ENCODE results near the gene DRG2. TPM values are rescaled to one million over a fixed set of nuclear protein-coding genes. Genes with fewer than 3 reads are reported as not detected.

The DRG2 gene
- total and polyA plus RNA-seq, 2 of the 13 experiments (the other 11 are each of a cell fraction or from before 2014, with no cell fraction given): 20.1 to 26.6 TPM

- TF ChIP-seq, protein P1, sequence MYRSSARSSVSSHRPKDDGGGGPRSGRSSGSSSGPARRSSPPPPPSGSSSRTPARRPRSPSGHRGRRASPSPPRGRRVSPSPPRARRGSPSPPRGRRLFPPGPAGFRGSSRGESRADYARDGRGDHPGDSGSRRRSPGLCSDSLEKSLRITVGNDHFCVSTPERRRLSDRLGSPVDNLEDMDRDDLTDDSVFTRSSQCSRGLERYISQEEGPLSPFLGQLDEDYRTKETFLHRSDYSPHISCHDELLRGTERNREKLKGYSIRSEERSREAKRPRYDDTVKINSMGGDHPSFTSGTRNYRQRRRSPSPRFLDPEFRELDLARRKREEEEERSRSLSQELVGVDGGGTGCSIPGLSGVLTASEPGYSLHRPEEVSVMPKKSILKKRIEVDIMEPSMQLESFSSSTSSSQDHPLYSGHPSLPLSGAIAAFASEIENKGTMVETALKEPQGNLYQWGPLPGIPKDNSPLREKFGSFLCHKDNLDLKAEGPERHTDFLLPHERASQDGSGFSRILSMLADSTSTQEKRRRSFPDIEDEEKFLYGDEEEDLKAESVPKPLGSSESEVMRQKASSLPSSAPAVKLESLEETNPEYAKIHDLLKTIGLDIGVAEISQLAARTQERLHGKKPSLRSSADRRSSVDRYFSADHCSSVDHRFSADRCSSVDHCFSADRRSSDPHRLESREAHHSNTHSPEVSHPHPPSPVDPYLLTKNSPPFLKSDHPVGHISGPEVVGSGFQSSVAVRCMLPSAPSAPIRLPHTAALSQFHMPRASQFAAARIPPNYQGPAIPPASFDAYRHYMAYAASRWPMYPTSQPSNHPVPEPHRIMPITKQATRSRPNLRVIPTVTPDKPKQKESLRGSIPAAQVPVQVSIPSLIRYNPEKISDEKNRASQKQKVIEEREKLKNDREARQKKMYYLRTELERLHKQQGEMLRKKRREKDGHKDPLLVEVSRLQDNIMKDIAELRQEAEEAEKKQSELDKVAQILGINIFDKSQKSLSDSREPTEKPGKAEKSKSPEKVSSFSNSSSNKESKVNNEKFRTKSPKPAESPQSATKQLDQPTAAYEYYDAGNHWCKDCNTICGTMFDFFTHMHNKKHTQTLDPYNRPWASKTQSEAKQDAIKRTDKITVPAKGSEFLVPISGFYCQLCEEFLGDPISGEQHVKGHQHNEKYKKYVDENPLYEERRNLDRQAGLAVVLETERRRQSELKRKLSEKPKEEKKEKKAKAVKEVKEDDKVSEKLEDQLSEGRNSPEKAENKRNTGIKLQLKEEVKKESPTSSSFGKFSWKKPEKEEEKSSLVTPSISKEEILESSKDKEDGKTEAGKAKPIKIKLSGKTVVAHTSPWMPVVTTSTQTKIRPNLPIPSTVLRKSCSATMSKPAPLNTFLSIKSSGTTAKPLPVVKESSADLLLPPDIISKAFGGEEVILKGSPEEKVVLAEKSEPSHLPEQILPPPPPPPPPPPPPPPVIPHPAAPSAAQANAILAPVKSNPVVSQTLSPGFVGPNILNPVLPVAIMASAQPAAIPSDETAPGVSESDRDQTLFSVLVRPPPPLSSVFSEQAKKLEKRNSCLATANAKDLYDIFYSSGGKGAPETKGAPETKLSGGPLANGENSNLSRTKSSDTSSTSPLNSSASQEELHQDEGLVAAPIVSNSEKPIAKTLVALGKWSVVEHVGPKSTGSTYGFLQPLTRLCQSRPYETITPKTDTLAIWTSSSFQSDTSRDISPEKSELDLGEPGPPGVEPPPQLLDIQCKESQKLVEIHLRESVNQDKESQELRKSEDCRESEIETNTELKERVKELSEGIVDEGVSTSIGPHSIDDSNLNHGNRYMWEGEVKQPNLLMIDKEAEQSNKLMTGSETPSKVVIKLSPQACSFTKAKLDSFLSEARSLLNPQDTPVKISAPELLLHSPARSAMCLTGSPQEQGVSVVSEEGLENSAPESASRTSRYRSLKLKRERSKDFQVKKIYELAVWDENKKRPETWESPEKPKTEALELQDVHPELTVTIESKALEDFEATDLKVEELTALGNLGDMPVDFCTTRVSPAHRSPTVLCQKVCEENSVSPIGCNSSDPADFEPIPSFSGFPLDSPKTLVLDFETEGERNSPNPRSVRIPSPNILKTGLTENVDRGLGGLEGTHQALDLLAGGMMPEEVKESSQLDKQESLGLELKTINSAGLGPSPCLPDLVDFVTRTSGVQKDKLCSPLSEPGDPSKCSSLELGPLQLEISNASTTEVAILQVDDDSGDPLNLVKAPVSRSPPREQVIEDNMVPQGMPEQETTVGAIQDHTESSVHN (CRISPR knock-in tag; IDR thresholded peaks at IDR 0.05): no peak
- TF ChIP-seq GZF1 (CRISPR knock-in tag; IDR thresholded peaks at IDR 0.05): no peak
- peak; percentile 76 for TF ChIP-seq BCL6 (CRISPR knock-in tag; IDR thresholded peaks at IDR 0.05)
- peak; percentile 78 for TF ChIP-seq HCFC1 (IDR thresholded peaks at IDR 0.05; ENCODE audit: low read depth, low read length)
- TF ChIP-seq, protein P2, sequence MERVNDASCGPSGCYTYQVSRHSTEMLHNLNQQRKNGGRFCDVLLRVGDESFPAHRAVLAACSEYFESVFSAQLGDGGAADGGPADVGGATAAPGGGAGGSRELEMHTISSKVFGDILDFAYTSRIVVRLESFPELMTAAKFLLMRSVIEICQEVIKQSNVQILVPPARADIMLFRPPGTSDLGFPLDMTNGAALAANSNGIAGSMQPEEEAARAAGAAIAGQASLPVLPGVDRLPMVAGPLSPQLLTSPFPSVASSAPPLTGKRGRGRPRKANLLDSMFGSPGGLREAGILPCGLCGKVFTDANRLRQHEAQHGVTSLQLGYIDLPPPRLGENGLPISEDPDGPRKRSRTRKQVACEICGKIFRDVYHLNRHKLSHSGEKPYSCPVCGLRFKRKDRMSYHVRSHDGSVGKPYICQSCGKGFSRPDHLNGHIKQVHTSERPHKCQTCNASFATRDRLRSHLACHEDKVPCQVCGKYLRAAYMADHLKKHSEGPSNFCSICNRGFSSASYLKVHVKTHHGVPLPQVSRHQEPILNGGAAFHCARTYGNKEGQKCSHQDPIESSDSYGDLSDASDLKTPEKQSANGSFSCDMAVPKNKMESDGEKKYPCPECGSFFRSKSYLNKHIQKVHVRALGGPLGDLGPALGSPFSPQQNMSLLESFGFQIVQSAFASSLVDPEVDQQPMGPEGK (CRISPR knock-in tag; IDR thresholded peaks at IDR 0.05): peak; percentile 86
- TF ChIP-seq FUBP1 (CRISPR knock-in tag; IDR thresholded peaks at IDR 0.05; ENCODE audit: borderline replicate concordance): no peak
- peak; percentile 85 for TF ChIP-seq TAF1 (CRISPR knock-in tag; IDR thresholded peaks at IDR 0.05)
- TF ChIP-seq ARNT2 (CRISPR knock-in tag; IDR thresholded peaks at IDR 0.05; ENCODE audit: low read depth): peak; percentile 59; the same call in 1 of the 2 replicates
- no peak for TF ChIP-seq ZNF382 (CRISPR knock-in tag; IDR thresholded peaks at IDR 0.05; ENCODE audit: borderline replicate concordance)
- peak; percentile 95 for TF ChIP-seq ZNF160 (CRISPR knock-in tag; IDR thresholded peaks at IDR 0.05)
- TF ChIP-seq, protein P3, sequence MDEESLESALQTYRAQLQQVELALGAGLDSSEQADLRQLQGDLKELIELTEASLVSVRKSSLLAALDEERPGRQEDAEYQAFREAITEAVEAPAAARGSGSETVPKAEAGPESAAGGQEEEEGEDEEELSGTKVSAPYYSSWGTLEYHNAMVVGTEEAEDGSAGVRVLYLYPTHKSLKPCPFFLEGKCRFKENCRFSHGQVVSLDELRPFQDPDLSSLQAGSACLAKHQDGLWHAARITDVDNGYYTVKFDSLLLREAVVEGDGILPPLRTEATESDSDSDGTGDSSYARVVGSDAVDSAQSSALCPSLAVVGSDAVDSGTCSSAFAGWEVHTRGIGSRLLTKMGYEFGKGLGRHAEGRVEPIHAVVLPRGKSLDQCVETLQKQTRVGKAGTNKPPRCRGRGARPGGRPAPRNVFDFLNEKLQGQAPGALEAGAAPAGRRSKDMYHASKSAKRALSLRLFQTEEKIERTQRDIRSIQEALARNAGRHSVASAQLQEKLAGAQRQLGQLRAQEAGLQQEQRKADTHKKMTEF (CRISPR knock-in tag; IDR thresholded peaks at IDR 0.05): peak; percentile 100
- TF ChIP-seq NFYC (CRISPR knock-in tag; IDR thresholded peaks at IDR 0.05): peak; percentile 47; the same call in 1 of the 2 replicates
- TF ChIP-seq ZNF549 (CRISPR knock-in tag; IDR thresholded peaks at IDR 0.05): no peak
- peak; percentile 100 for TF ChIP-seq ZNF629 (CRISPR knock-in tag; conservative IDR thresholded peaks at IDR 0.05)
- TF ChIP-seq ZBTB8A (CRISPR knock-in tag; IDR thresholded peaks at IDR 0.05; ENCODE audit: borderline replicate concordance, low read depth): no peak; the same call in 1 of the 2 replicates
These were observed at the start of gene DRG2 (continued) for GRCh38 chr17:18087610-18088491.

Data from HepG2 (cell line).